Left lung (tissue), 10 donors: Measurements from ENCODE around the gene AMELY. TPM values are rescaled to one million over a fixed set of nuclear protein-coding genes. Genes with fewer than 3 reads are reported as not detected.
"Not testable (repeated sequence)": the region's sequence is repeated elsewhere in the genome, so short reads cannot be mapped to it uniquely, and the experiment has no call there.

ENCODE experiments used
- ATAC-seq: fragments of 200-7000 bp; cut with Tn5 transposase; one replicate; pipeline ENCODE4 v1.9.1; 2020; ENCODE audit warnings: moderate library complexity
- DNase-seq, 4 donors: peaks; one replicate each; pipeline ENCODE4 v3.0.0-alpha.2; 2013 to 2020
- H3K27ac ChIP-seq, 2 donors: fragments of 200-600 bp; sonication (generic) in 1 of 2; one replicate each; pipeline versions ENCODE4 v1.5.0 to v1.8.0; 2020 to 2021
- H3K27me3 ChIP-seq, 2 donors: fragments of 200-600 bp; sonication (generic) in 1 of 2; one replicate each; pipeline versions ENCODE4 v1.5.0 to v1.8.0; 2020 to 2021
- H3K36me3 ChIP-seq, 2 donors: fragments of 200-600 bp; sonication (generic) in 1 of 2; one replicate each; pipeline versions ENCODE4 v1.5.0 to v1.8.0; 2020 to 2021
- H3K4me1 ChIP-seq, 2 donors: fragments of 200-600 bp; one replicate each; pipeline ENCODE4 v1.8.0; 2021
- H3K4me3 ChIP-seq, 2 donors: fragments of 200-600 bp; sonication (generic) in 1 of 2; one replicate each; pipeline versions ENCODE4 v1.5.0 to v1.8.0; 2020 to 2021; ENCODE audit warnings: mild to moderate bottlenecking in 1 of 2
- H3K9me3 ChIP-seq, 2 donors: fragments of 200-600 bp; sonication (generic) in 1 of 2; one replicate each; pipeline versions ENCODE4 v1.5.0 to v1.8.0; 2020 to 2021
- intact Hi-C, 2 donors: fragments of 100-400 bp; cut with DNase I; formaldehyde crosslinking; loops; one replicate each; pipeline versions ENCODE4 v1.11.2 to v1.14.2; 2022
- polyA plus RNA-seq, 6 donors: library from polyadenylated mRNA; unstranded; fragments of 120-200 nt; gene quantifications; one replicate each; pipeline ENCODE4 v1.2.1, GENCODE V29; 2013; ENCODE audit not compliant: insufficient read length in 6 of 6
- total RNA-seq, 2 donors: library from RNA; stranded (reverse); fragmentation: NEBNext Ultra II Directional; extraction: Animal tissue kit (Norgen Biotek cat#: 25700); gene quantifications; one replicate each; pipeline ENCODE4 v1.2.1, GENCODE V29; 2021
- TF ChIP-seq, protein P1 (sequence below), 2 donors: fragments of 200-600 bp; sonication (generic) in 1 of 2; IDR thresholded peaks; one replicate each; pipeline versions ENCODE4 v1.5.0 to v1.8.0; 2021; ENCODE audit warnings: antibody characterized with exemption in 2 of 2
- donor health status: DM: no; HTN: yes; CAD: no.
- donor health status: DM: no; HTN: no; CAD: no.

Gene AMELY
- total and polyA plus RNA-seq, 8 donors: not detected

DNA sequence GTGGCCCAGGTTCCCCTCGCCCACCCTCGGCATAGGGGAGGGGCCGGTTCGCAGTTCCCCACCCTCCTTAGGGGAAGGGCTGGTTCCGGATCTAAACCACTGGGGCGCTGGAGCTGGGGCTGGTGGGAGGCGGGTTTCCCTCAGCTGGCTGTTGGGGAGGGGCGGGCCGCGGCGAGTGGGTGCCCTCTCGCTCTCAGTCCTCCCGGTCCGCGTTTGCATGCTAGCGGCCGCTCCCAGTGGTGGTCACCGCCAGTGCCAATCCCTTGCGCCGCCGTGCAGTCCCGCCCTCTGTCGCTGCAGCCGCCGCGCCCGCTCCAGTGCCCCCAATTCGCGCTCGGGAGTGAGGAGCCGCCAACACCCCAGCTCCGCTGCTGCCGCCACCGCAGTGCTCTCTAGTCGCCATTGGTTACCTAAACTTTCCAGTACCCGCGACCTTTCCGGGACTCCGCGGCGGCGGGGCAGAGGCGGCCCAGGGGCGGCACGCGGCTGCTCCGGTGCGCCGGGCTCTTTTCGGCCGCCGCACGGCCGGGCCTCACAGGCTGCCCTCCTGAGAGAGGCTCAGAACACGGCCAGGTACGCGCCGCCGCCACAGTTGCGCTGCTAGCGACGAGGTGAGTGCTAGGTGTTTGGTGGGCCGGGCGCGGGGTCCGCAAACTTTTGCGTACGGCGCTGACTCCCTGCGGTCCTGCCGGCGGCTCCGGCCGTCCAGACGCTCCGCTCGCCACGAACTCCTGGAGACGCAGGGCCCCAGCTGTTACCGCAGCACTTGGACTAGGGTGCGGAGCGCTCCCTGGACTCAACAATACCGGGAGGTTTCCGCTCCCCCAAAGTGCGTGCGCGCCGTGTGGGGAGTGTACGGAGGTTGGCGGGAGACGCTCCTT is 940 bp downstream of the AMELY start, which contains the start of gene TBL1Y:
Gene TBL1Y, plus strand, starts transcription at position 326 of the 881 bp plus-strand sequence. CDS start 114,388 bp downstream, outside the sequence.
- peaks cover 0 to 49% of the 10 kb centered on the region in 2 donors for H3K27me3 ChIP-seq
- TF ChIP-seq, protein P1, sequence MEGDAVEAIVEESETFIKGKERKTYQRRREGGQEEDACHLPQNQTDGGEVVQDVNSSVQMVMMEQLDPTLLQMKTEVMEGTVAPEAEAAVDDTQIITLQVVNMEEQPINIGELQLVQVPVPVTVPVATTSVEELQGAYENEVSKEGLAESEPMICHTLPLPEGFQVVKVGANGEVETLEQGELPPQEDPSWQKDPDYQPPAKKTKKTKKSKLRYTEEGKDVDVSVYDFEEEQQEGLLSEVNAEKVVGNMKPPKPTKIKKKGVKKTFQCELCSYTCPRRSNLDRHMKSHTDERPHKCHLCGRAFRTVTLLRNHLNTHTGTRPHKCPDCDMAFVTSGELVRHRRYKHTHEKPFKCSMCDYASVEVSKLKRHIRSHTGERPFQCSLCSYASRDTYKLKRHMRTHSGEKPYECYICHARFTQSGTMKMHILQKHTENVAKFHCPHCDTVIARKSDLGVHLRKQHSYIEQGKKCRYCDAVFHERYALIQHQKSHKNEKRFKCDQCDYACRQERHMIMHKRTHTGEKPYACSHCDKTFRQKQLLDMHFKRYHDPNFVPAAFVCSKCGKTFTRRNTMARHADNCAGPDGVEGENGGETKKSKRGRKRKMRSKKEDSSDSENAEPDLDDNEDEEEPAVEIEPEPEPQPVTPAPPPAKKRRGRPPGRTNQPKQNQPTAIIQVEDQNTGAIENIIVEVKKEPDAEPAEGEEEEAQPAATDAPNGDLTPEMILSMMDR (IDR thresholded peaks at IDR 0.05): no peak
- ATAC-seq: no peak
- no peaks in the 10 kb centered on the region for H3K4me1 ChIP-seq
- H3K9me3 ChIP-seq: no peaks in the 10 kb centered on the region
- peak in 2 of 4 donors; percentile 35 to 76 for DNase-seq
- H3K27ac ChIP-seq: no peak within 1 kb of the TSS
- intact Hi-C loops: no loop called here
- H3K4me3 ChIP-seq: peak within 1 kb of the TSS in 1 of 2 donors; percentile 37
- no peaks in the 10 kb centered on the region for H3K36me3 ChIP-seq

DNA sequence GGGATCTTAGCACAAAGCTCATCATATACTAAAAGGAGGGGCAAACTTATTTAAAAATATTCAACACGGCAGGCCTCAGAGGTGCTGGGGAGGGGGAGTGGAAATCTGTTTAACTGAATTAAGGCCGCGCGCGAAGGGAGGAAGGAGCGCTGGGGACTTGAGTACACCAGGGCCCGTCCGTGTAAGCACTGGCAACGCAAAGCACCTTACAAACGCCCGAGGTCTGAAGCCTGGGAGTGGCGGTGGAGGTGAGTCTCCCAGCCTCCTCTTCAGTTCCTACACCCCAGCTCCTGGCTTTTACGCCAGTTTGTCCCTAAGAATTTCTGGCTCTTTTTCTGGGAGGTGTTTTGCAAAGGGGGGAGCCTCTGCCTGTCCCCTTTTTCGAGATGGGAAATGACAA is 1.7 kb downstream of the AMELY start:
- intact Hi-C loops: no loop called here
- Histone ChIP-seq H3K36me3 (no peaks in the 10 kb centered on the region), H3K4me3 (peak overlapping the region in 1 of 2 donors; percentile 37), H3K27me3 (peaks cover 0 to 49% of the 10 kb centered on the region in 2 donors), H3K4me1 (no peaks in the 10 kb centered on the region), H3K9me3 (no peaks in the 10 kb centered on the region), H3K27ac (no peak overlapping the region)
- no peak for ATAC-seq
- TF ChIP-seq, protein P1 (IDR thresholded peaks at IDR 0.05): no peak
- DNase-seq: no peak

DNA sequence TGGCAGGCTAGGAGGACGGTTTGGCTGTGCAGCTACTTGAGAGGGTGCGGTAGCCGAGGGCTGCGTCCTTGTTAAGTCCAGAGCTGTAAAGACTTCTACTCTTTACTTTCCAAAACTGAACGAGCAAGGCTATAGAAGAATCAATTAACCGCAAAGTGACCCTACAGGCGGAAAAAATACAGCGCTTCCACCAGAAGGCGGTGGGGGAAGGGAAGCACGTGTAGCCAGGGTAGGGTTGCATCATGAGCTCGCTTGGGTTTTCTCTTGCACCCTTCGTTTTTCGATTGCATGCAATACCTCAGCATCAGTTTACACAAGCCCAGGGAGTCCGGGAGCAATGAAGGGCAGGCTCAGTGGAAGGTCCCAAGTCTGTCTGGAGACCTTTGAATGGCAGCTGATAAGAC is 2.4 kb downstream of the AMELY start:
- ATAC-seq (no peak), DNase-seq (peak in 1 of 4 donors; percentile 45)
- Histone ChIP-seq H3K9me3 (no peaks in the 10 kb centered on the region), H3K4me3 (no peak overlapping the region), H3K27ac (no peak overlapping the region), H3K27me3 (peaks cover 0 to 49% of the 10 kb centered on the region in 2 donors), H3K4me1 (no peaks in the 10 kb centered on the region), H3K36me3 (no peaks in the 10 kb centered on the region)
- TF ChIP-seq, protein P1 (IDR thresholded peaks at IDR 0.05): no peak
- intact Hi-C loops: no loop called here

DNA sequence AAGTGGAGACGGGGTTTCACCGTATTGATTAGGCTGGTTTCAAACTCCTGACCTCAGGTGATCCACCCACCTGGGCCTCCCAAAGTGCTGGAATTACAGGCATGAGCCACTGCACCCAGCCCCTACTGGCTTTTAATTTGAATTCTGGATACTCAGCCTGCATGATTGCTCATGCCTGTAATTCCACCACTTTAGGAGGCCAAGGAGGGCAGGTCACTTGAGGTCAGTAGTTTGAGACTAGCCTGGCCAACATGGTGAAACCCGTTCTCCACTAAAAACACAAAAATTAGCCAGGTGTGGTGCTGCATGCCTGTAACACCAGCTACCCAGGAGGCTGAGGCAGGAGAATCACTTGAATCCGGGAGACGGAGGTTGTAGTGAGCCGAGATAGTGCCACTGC is 3.5 kb downstream of the AMELY start:
- H3K4me1 ChIP-seq, DNase-seq, intact Hi-C loops, ATAC-seq, H3K36me3 ChIP-seq, H3K9me3 ChIP-seq, H3K27ac ChIP-seq, H3K4me3 ChIP-seq: not testable (repeated sequence)
- H3K27me3 ChIP-seq: peaks cover 0 to 49% of the 10 kb centered on the region in 2 donors

DNA sequence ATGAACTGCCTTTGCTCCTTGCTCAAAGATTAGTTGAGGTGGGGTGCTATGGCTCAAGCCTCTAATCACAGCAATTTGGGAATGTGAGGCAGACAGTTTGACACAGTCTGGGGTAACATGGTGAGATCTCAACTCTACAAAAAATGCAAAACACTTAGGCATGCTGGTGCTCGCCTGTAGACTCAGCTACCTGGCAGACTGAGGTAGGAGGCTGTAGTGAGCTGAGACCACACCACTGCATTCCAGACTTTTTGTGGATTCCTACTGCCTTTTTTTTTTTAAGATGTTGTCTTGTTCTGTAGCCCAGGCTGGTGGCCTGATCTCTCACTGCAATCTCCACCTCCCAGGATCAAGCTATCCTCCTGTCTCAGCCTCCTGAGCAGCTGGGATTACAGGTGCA is 4.0 kb downstream of the AMELY start:
- no peak for ATAC-seq
- no peaks in the 10 kb centered on the region for H3K9me3 ChIP-seq
- intact Hi-C loops: no loop called here
- TF ChIP-seq, protein P1 (IDR thresholded peaks at IDR 0.05): no peak
- H3K27me3 ChIP-seq: peaks cover 0 to 49% of the 10 kb centered on the region in 2 donors
- H3K4me3 ChIP-seq: no peak overlapping the region
- no peaks in the 10 kb centered on the region for H3K4me1 ChIP-seq
- no peak for DNase-seq
- H3K36me3 ChIP-seq: no peaks in the 10 kb centered on the region
- H3K27ac ChIP-seq: no peak overlapping the region

DNA sequence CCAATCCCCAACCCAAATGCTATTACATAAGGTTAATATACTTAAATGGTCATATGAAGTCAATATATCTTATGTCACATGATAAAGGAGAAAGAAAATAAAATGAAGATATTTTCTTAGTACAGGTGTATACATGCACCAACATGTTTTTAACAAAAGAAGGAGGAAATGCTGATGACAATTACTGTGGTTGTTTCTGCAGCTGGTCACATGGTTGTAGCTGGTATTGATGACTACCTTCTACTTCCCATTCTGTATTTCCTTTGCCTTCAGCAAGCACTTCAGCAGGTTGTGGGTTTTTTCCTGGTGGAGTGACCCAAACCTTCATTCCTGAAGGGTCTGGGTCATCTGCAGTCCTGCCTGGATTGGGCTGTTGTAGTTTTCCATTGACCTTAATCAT is 9.4 kb downstream of the AMELY start:
- intact Hi-C loops: not testable (repeated sequence)

More for the DNA sequence above, 9.4 kb downstream of the AMELY start:
- not testable (repeated sequence) for H3K36me3 ChIP-seq, H3K27me3 ChIP-seq, H3K4me3 ChIP-seq, H3K9me3 ChIP-seq, ATAC-seq, H3K4me1 ChIP-seq, DNase-seq, H3K27ac ChIP-seq
